SU-DHL-6 (cell line): ENCODE measurements around the gene ARHGAP6.

Experiments used
- H2AFZ ChIP-seq: fragments of 200-600 bp; sonication (generic); 2 replicates; pipeline ENCODE4 v1.6.1; 2014; ENCODE audit warnings: low read depth, mild to moderate bottlenecking, moderate library complexity, mixed read lengths, antibody characterized with exemption, low read length; ENCODE audit not compliant: severe bottlenecking
- H3F3A ChIP-seq: fragments of 200-600 bp; shearing (Covaris generic); 2 replicates; pipeline ENCODE4 v1.6.0; 2016; ENCODE audit warnings: antibody characterized with exemption, mild to moderate bottlenecking; ENCODE audit not compliant: insufficient read depth
- H3K27ac ChIP-seq: fragments of 200-600 bp; sonication (generic); 2 replicates; pipeline ENCODE4 v1.5.1; 2016; ENCODE audit warnings: low read depth, mild to moderate bottlenecking, low read length, moderate library complexity, mixed read lengths
- H3K27me3 ChIP-seq: fragments of 200-600 bp; sonication (generic), shearing (Covaris generic); 2 replicates; pipeline ENCODE4 v1.6.0; 2014; ENCODE audit warnings: mild to moderate bottlenecking, low read length
- H3K36me3 ChIP-seq: fragments of 200-600 bp; sonication (generic); 2 replicates; pipeline ENCODE4 v1.6.1; 2014; ENCODE audit warnings: mild to moderate bottlenecking, low read length, mixed read lengths
- H3K4me2 ChIP-seq: fragments of 300-600, 200-600 bp; shearing (Covaris generic), sonication (generic); 2 replicates; pipeline ENCODE4 v1.6.0; 2014; ENCODE audit warnings: low read length, low read depth, mild to moderate bottlenecking; ENCODE audit not compliant: poor library complexity, severe bottlenecking
- H3K4me3 ChIP-seq: fragments of 200-600 bp; sonication (generic); 2 replicates; pipeline ENCODE4 v1.5.1; 2014; ENCODE audit warnings: antibody characterized with exemption, low read length, mild to moderate bottlenecking, mixed read lengths; ENCODE audit not compliant: insufficient read depth, poor library complexity, severe bottlenecking
- H3K79me2 ChIP-seq: fragments of 200-600 bp; sonication (generic); 2 replicates; pipeline ENCODE4 v1.6.1; 2014; ENCODE audit warnings: mild to moderate bottlenecking, low read length, moderate library complexity; ENCODE audit not compliant: insufficient read depth
- H3K9ac ChIP-seq: fragments of 200-600 bp; sonication (generic); 2 replicates; pipeline ENCODE4 v1.7.0; 2014; ENCODE audit warnings: mild to moderate bottlenecking, low read length
- H3K9me2 ChIP-seq: fragments of 200-600 bp; sonication (generic); replicated peaks from 2 replicates; pipeline ENCODE4 v1.6.1; 2014; ENCODE audit warnings: low read length; ENCODE audit not compliant: insufficient read depth
- H3K9me3 ChIP-seq: fragments of 200-600 bp; sonication (generic); 2 replicates; pipeline ENCODE4 v1.6.1; 2014; ENCODE audit warnings: low read length, mixed read lengths; ENCODE audit not compliant: insufficient read depth
- H4K20me1 ChIP-seq: fragments of 200-600 bp; sonication (generic); 2 replicates; pipeline ENCODE4 v1.6.1; 2014; ENCODE audit warnings: low read depth, mild to moderate bottlenecking, antibody characterized with exemption, low read length, moderate library complexity, mixed read lengths
- CTCF ChIP-seq: fragments of 200-600 bp; sonication (generic); IDR thresholded peaks from one replicate; pipeline ENCODE4 v1.5.1; 2017; ENCODE audit warnings: antibody characterized with exemption, mild to moderate bottlenecking, low read length, moderate library complexity; ENCODE audit not compliant: insufficient read depth, poor library complexity, severe bottlenecking
- EZH2phosphoT487 ChIP-seq: fragments of 200-600 bp; sonication (generic), shearing (Covaris generic); conservative IDR thresholded peaks from 2 replicates; pipeline ENCODE4 v1.6.1; 2018; ENCODE audit warnings: mild to moderate bottlenecking, antibody characterized with exemption, low read length, moderate library complexity, mixed read lengths

ARHGAP6 gene

GRCh38 chrX:11309220-11309619, 356.5 kb downstream of the ARHGAP6 start:
- Histone ChIP-seq H3K9ac (no peak overlapping the region), H4K20me1 (no peaks in the 10 kb centered on the region), H3K4me2 (no peak overlapping the region), H3K36me3 (no peaks in the 10 kb centered on the region), H3K9me2 (no peaks in the 10 kb centered on the region), H3F3A (no peaks in the 10 kb centered on the region), H3K79me2 (no peaks in the 10 kb centered on the region), H2AFZ (no peak overlapping the region), H3K27me3 (no peaks in the 10 kb centered on the region), H3K9me3 (no peaks in the 10 kb centered on the region), H3K27ac (no peak overlapping the region), H3K4me3 (no peak overlapping the region)
- TF ChIP-seq EZH2phosphoT487 (no peak), CTCF (no peak)

GRCh38 chrX:11305641-11306040, 360.1 kb downstream of the ARHGAP6 start:
- Histone ChIP-seq H3F3A (no peaks in the 10 kb centered on the region), H3K27ac (no peak overlapping the region), H3K79me2 (no peaks in the 10 kb centered on the region), H3K27me3 (no peaks in the 10 kb centered on the region), H3K4me3 (no peak overlapping the region), H2AFZ (no peak overlapping the region), H3K36me3 (no peaks in the 10 kb centered on the region), H3K9me2 (no peaks in the 10 kb centered on the region), H3K9ac (no peak overlapping the region), H3K9me3 (no peaks in the 10 kb centered on the region), H4K20me1 (no peaks in the 10 kb centered on the region), H3K4me2 (no peak overlapping the region)
- TF ChIP-seq EZH2phosphoT487, result no peak

GRCh38 chrX:11304829-11305228, 360.9 kb downstream of the ARHGAP6 start:
- Histone ChIP-seq H2AFZ (no peak overlapping the region), H3K36me3 (no peaks in the 10 kb centered on the region), H3F3A (no peaks in the 10 kb centered on the region), H3K27me3 (no peaks in the 10 kb centered on the region), H4K20me1 (no peaks in the 10 kb centered on the region), H3K9ac (no peak overlapping the region), H3K9me2 (no peaks in the 10 kb centered on the region), H3K9me3 (no peaks in the 10 kb centered on the region), H3K4me2 (no peak overlapping the region), H3K4me3 (no peak overlapping the region), H3K79me2 (no peaks in the 10 kb centered on the region), H3K27ac (no peak overlapping the region)
- TF ChIP-seq EZH2phosphoT487 (no peak), CTCF (no peak)

GRCh38 chrX:11298600-11298999, 367.1 kb downstream of the ARHGAP6 start:
- Histone ChIP-seq H2AFZ (no peak overlapping the region), H3K4me3 (no peak overlapping the region), H3K9me2 (no peaks in the 10 kb centered on the region), H3K27me3 (no peaks in the 10 kb centered on the region), H3K9me3 (no peaks in the 10 kb centered on the region), H3F3A (no peaks in the 10 kb centered on the region), H3K9ac (no peak overlapping the region), H3K27ac (no peak overlapping the region), H4K20me1 (no peaks in the 10 kb centered on the region), H3K36me3 (no peaks in the 10 kb centered on the region), H3K79me2 (no peaks in the 10 kb centered on the region), H3K4me2 (no peak overlapping the region)
- TF ChIP-seq CTCF, result no peak
- no peak for TF ChIP-seq EZH2phosphoT487
